Islet precursor cell (in vitro differentiated cells): Measurements from ENCODE around the gene SCPEP1.
"Not testable (repeated sequence)": the region's sequence is repeated elsewhere in the genome, so short reads cannot be mapped to it uniquely, and the experiment has no call there.

Experiments used
- DNase-seq: peaks from one replicate; pipeline ENCODE4 v3.0.0-alpha.2; 2018

Gene SCPEP1

GRCh38 chr17:56977673-56978395 is at the start of gene SCPEP1:
Gene SCPEP1 (plus strand): TSS chr17:56978131. CDS start chr17:56978160, 29 bp downstream.
- DNase-seq, result peak; percentile 98

DNA sequence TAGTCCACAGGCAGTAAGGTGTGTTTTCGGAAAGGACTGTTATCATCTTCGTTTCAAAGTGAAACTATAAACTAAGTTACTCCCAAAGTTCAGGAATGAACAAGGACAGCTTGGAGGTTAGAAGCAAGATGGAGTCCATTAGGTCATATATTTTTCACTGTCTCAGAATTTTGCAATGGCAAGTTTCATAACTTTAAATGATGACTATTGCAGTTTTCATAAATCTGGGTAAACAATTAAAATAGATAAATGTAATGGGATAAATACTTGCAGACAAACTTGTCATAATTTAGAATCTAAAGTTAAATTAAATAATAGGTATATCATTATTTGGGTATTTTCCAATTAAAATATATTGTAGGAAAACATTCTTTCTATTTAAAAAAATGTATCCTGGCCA is 49.3 kb upstream of the SCPEP1 start:
- no peak for DNase-seq

DNA sequence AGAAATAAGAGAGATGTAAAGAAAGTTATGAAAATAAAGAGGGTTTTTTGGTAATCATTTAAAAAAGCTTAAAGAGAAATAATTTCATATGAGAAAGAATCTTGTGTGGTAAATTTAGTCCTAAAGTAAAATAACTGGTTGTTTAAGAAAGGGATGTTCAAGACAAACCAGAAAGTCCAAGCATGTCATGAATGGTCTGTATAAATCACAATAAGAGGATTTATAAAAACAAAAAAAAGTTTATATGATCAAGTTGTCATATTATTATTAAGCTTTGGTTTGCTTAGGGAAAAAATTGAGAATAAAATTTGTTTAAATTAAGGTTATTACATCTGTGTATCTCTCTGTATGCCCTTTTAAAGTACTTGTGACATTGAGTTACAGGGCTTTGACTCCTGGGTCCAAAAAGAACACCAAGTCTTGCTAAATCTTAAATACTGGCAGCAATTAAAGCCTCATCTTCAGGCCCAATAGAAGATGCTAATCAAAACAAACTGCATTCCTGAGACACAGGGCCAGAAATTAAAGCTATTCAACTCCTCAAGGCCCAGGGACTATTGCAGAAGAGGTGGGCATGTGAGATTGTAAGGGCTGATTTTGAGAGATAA is 48.5 kb upstream of the SCPEP1 start:
- DNase-seq, result no peak

DNA sequence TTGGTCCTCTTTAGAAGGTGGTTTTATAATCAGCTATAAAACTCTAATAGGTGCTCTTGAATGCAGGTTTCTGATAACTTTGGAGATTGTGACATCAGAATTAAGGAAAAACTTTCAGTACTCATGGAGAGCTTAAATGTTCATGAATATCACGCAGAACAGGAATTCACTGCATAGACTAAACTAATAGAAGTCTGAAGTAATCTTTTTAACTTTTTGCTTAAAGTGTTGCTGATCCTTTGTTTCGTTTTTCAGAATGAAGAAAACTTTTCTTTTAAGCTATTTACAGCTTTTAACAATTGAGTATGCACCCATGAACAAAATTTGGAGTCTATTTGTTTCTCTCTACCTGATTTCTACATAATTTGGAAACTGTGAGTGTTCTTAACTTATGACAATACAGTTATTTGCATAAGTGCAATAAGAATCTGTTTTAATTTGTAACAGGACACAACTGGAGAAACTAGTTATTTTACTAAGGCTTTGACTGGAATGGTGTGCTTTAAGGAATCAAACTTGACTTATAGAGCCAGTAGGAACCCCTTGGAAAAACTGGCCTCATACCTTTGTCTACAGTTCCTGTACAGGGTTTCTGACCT is 47.1 kb upstream of the SCPEP1 start:
- no peak for DNase-seq

- no peak for DNase-seq
Measured at GRCh38 chr17:56933151-56933745, 44.7 kb upstream of the SCPEP1 start.

GRCh38 chr17:56933868-56934267 is 44.1 kb upstream of the SCPEP1 start:
- DNase-seq, result no peak

- DNase-seq, result no peak
Measured at GRCh38 chr17:56934280-56934679, 43.7 kb upstream of the SCPEP1 start.

DNA sequence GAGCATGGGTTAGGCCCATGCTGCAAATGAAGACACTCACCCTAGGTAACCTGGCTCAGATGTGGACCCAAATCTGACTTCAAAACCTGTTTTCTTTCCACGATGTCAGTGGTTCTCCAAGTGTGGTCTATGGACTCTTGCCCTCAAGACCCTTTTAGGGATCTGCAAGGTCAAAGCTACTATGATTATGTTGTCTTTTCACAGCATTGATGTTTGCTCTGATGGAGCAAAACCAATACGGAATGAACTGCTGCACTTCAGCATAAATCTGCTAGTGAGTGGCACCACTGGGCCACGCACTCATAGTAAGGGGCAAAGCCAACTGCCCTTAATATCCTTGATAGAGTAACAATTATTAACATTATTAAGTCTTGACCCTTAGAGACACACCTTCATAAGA is 42.5 kb upstream of the SCPEP1 start:
- no peak for DNase-seq

GRCh38 chr17:56936697-56937322 is 41.1 kb upstream of the SCPEP1 start:
- DNase-seq, result no peak

GRCh38 chr17:56937687-56938086 is 40.2 kb upstream of the SCPEP1 start:
- DNase-seq, result no peak

GRCh38 chr17:56938206-56938605 is 39.7 kb upstream of the SCPEP1 start:
- DNase-seq, result not testable (repeated sequence)

GRCh38 chr17:56939869-56940484 is 38.0 kb upstream of the SCPEP1 start:
- DNase-seq, result no peak

DNA sequence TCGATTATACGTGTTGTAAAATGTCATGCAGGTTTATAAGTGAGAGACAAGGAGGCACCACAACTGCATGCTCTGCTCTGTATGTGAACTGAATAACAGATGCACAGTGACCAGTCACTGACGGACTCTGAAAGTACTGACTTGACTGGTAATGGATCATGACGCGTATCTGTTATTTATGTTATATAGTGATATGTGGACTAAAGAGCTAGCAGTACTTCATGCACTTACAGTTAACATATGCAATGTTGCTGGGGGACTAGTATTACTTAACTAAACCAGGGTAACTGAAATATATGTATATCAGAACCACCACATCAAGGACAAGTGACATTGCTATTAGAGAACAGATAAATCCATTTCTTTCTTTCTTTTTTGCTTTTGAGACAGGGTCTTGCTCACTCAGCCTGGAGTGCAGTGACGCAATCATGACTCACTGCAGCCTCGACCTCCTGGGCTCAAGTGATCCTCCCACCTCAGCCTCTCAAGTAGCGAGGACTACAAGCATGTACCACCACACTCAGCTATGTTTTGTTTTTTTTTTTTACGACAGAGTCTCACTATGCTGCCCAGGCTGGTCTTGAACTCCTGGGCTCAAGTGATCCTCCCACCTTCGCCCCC is 34.3 kb upstream of the SCPEP1 start:
- peak; percentile 46 for DNase-seq

DNA sequence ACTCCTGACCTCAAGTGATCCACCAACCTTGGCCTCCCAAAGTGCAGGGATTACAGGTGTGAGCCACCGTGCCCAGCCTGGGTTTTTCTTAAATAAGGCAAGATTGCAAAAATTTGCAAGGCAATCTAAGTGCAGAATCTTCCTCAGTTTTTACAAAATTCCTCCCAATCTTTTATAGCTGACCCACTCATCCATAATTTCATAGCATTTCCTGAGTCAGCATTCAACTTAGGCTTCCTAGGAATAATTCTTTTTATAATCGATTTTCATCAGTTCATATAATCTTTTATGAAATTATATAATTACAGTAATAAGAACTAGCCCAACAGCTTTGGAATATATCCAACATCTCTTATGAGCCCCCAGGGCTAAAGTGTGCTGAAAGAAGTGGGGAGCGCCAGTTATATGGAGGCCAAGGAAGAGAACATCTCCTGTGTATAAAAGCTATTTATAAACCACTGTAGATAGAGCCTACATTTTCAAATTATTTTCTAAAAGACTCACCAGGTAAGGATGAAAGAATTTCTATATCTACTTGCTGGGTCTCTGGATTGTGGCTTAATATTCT is 31.9 kb upstream of the SCPEP1 start:
- peak; percentile 7 for DNase-seq

DNA sequence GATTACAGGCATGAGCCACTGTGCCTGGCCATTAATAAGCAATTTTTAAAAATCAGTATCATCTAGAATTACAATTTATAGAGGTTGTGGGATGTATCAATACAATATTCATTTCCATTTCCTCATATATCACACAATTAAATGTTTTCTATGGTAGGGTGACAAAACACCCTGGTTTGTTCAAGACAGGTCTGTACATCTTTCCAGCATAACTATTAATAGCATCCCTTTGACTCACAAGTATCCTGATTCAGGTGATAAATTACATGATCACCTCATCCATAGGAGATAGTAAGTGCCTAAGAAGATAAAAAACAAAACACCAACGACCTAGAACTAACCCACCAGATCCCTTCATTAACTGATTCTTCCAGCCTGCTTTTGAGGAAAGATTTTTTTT is 30.2 kb upstream of the SCPEP1 start:
- no peak for DNase-seq

DNA sequence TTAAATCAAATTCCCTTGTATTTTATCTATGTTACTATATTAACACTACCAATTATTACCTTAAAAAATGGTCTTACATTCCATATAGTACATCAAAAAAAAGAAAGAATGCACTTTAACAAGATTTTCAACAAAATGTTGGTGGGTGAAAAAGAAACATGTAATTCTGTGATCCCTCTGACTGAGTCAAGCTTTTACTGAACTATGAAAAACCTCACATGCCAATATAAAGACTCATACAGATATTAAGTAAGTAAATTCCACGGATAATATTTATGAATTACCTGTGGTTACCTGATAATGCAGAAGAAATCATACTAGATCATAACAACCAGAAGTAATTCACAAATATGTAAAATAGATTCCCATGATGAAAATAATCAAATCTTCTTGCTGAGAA is 29.4 kb upstream of the SCPEP1 start:
- DNase-seq, result no peak

GRCh38 chr17:56949595-56949994 is 28.3 kb upstream of the SCPEP1 start:
- DNase-seq, result no peak

DNA sequence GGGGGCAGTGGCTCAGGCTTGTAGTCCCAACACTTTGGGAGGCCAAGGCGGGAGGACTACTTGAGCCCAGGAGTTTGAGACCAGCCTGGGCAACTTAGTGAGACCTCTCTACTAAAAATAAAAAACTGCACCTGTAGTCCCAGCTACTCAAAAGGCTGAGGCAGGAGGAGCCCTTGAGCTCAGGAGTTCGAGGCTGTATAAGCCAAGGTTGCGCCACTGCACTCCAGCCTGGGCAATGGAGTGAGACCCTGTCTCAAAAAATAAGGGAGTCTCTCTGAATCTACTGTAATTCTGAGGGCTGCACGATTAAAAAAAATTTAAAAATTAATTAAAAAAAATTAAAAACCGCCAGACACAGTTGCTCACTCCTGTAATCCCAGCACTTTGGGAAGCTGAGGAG is 20.9 kb upstream of the SCPEP1 start:
- no peak for DNase-seq

GRCh38 chr17:56960596-56961538 is 17.1 kb upstream of the SCPEP1 start, which contains the start of gene COIL:
Gene COIL (minus strand): TSS chr17:56961050. CDS start chr17:56961019, 31 bp downstream.
- DNase-seq, result peak; percentile 97

- DNase-seq, result peak; percentile 50
Measured at GRCh38 chr17:56965241-56965640, 12.7 kb upstream of the SCPEP1 start.

DNA sequence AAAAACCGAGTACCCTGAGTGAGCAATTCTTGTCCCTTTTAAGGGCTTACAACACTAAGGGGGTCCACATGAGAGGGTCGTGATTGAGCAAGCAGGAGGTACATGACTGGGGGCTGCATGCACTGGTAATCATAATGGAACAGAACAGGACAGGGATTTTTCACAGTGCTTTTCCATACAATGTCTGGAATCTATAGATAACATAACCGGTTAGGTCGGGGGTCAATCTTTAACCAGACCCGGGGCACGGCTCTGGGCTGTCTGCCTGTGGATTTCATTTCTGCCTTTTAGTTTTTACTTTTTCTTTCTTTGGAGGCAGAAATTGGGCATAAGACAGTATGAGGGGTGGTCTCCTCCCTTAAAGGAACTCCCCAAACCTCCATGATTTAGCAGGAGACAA is 12.2 kb upstream of the SCPEP1 start:
- not testable (repeated sequence) for DNase-seq
